AG10803 (cell line): Measurements from ENCODE around the gene CD86.

ENCODE experiments used
- DNase-seq: peaks from one replicate; pipeline ENCODE4 v3.0.0; 2010; ENCODE audit warnings: low read depth
- H3K4me3 ChIP-seq: 2 replicates; pipeline ENCODE4 v1.5.1; 2011; ENCODE audit warnings: mild to moderate bottlenecking, low read length, control low read depth
- TF ChIP-seq, protein P1 (sequence below): conservative IDR thresholded peaks from 2 replicates; pipeline ENCODE4 v1.5.1; 2011; ENCODE audit warnings: mild to moderate bottlenecking, low read length, control low read depth, inconsistent platforms

The CD86 gene

GRCh38 chr3:122100591-122101463 lies 45.7 kb downstream of the CD86 start:
- DNase-seq: no peak
- no peak overlapping the region for H3K4me3 ChIP-seq
- TF ChIP-seq, protein P1, sequence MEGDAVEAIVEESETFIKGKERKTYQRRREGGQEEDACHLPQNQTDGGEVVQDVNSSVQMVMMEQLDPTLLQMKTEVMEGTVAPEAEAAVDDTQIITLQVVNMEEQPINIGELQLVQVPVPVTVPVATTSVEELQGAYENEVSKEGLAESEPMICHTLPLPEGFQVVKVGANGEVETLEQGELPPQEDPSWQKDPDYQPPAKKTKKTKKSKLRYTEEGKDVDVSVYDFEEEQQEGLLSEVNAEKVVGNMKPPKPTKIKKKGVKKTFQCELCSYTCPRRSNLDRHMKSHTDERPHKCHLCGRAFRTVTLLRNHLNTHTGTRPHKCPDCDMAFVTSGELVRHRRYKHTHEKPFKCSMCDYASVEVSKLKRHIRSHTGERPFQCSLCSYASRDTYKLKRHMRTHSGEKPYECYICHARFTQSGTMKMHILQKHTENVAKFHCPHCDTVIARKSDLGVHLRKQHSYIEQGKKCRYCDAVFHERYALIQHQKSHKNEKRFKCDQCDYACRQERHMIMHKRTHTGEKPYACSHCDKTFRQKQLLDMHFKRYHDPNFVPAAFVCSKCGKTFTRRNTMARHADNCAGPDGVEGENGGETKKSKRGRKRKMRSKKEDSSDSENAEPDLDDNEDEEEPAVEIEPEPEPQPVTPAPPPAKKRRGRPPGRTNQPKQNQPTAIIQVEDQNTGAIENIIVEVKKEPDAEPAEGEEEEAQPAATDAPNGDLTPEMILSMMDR: no peak

- H3K4me3 ChIP-seq: no peak overlapping the region
- DNase-seq: peak; percentile 43
Measured at GRCh38 chr3:122101646-122102045, 46.5 kb downstream of the CD86 start.

DNA sequence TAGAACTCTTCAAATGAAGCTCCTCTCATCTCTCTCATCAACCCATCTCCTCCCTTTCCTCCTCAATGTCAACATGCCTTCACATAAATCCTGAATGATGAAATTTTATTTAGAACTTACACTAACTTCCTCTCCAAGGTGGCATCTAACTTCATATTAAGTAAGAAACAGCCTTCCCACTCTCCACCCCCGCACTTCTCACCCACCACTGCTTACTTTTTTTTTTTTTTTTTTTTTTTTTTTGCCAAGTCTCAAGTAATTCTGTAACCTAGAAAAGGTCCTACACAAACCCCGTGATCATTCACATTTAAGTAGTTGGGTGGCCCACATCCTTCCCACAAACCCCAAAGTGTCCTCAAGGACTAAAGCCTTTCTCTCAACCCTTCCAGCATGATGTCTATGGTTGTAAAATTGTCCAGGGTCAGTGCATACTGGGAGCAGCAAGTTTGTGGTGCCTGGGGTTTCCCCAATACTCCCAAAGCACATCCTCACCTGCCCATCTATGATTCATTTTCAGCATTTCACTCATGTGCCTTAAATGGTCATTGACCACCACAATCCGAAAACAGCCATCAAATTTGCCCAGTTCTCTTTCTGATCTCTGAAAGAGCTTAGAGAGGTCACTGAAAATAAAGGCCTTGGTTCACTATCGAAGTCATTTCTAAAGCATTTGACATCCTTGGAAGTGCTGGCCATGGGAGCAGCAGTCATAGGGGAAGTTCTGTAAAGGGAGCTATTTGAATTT lies 47.2 kb downstream of the CD86 start:
- H3K4me3 ChIP-seq: no peak overlapping the region
- TF ChIP-seq, protein P1: no peak
- DNase-seq: no peak

More at GRCh38 chr3:122101646-122102045, 46.5 kb downstream of the CD86 start:
- TF ChIP-seq, protein P1: peak; percentile 58

- TF ChIP-seq, protein P1: no peak
- no peak overlapping the region for H3K4me3 ChIP-seq
- no peak for DNase-seq
Measured at GRCh38 chr3:122103821-122104514, 48.8 kb downstream of the CD86 start.

DNA sequence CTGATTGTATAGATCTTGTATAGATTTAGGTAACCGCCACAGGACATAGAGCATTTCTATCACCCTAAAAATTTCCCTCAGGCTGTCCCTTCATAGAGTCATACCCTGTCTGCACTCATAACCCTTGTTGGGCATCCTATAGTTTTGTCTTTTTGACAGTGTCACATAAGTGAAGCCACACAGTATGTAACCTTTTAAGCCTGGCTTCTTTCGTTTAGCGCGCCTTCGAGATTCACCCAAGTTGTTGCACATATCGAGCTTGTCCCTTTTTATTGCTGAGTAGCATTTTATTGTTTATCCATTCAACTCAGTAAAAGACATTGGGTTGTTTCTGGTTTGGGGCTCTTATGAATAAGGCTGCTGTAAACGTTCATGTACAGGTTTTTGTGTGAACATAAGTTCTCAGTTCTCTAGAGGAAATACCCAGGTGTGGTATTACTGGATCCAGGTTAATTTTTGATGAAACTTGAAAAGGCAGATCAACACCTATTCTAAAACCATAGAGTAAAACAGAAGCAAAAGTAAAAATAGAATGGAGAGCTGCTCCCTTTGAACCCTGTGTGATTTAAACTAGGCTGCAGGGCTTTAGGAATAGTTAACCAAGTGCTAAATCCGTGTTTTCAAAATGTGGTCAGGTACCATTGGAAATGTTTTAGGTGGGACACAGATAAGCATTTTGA lies 49.5 kb downstream of the CD86 start:
- H3K4me3 ChIP-seq: no peak overlapping the region
- TF ChIP-seq, protein P1: no peak
- no peak for DNase-seq

GRCh38 chr3:122105626-122106025 lies 50.5 kb downstream of the CD86 start:
- peak; percentile 5 for DNase-seq
- H3K4me3 ChIP-seq: no peak overlapping the region
- TF ChIP-seq, protein P1: no peak
